Measurements from ENCODE around the gene FAM240A.

- TF ChIP-seq EZH2 (IDR thresholded peaks at IDR 0.05) (no peak), POLR2AphosphoS5 (IDR thresholded peaks at IDR 0.05; ENCODE audit: borderline replicate concordance, low read depth, low read length) (no peak)
Observed at GRCh38 chr3:46651084-46651483, 38.8 kb downstream of the FAM240A start.

Data from SK-N-MC (cell line).